Stimulated activated CD4-positive, alpha-beta T cell treated with anti-CD3 and anti-CD28 coated beads, Interleukin-1b, Interleukin-23, amount 100 ng/mL, for 24 hours (primary cell): Measurements from ENCODE around the gene MSX2.
"Not testable (repeated sequence)": the region's sequence is repeated elsewhere in the genome, so short reads cannot be mapped to it uniquely, and the experiment has no call there.

Source experiments
- DNase-seq, 4 experiments: peaks; one replicate each; pipeline ENCODE4 v3.0.0-alpha.2; 2020; ENCODE audit warnings: low read depth in 4 of 4, low spot score in 1 of 4

Gene MSX2

DNA sequence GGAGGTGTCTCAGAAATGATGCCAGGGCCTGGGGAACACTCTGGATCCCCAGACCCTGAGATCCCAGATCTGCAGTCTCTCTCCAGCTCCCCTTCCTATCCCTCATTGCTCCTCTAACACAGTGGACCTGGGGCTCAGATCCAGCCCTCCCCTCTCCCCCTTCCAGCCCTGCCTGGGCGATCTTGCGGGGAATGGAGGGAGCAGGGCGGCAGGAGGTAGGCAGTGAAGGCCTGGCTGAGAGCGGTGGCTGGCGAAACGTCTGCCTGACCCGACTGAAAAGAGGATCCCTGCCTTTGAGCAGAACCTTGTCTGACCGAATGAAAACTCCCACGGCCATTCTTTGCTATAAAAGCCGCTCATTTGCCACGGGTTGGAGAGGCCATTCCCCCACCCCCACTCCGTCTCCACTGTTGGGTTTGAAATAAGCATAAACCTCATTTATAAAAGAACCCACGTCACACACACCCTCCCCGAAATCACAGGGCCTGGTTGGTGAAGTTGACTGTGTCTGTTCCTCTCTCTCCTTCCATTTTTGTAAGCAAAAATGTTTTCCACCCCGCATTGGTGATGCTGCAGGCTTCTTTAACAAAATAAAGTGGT is 8.8 kb downstream of the MSX2 start:
- no peak for DNase-seq

DNA sequence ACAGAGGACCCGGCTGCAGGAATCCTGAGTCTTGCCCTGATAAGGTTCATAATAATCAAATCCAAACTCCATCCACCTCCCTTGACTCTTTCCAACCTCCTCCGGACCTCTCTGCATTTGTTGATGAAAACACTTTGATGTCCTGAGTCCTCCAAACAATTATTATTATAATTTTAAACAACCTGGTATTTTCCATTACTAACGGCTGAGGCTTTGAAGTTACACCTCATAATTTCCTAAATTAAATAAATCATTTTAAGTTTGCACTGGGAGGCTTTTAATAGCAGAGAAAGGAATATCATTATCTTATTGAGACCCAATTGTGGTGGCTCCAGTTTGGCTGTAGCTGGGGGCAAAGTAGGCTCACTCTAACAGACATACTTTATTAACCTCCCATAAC is 9.5 kb downstream of the MSX2 start:
- no peak for DNase-seq

DNA sequence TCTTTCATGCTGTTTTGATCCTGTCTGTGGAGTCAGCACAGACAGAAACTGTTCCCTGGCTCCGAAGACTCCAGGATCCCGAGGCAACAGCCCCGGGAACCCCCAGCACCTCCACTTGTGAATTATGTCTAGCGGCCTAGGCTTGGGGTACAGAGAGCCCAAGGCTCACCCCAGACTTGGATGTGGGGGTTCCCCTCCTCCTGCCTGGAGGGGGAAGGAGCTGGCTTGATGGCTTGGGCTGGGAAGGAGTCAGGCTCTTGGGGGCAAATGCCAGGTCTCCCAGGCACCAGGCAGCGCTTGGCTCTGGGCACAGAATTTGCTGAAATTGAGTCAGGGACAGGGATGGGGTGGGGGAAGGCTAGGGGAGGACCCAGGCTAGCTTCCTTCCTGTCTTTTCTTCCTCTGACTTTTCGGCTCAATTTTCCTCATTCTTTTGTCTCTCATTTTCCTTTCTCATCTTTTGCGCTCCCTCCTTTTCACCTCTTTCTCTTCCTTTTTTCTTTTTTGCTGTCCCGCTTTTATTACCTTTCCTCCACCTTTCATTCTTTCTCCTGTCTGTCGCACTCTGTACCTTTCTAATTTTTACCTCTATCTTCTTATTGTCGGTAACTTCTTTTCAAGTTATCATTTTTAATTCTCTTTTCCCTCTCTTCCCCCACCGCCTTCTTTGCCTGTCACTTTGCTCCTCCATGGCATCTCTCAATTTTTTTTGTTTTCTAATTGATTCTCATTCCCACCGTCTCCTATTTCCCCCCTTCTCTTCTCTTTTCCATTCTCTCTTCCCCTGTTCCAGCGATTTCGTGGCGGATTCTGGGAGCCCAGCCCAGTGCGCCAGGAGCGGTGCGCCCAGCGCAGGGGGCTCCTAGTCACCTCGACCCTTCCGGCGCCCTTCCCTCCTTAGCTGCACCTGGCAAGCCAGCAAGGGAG is 10.5 kb downstream of the MSX2 start:
- DNase-seq: no peak

DNA sequence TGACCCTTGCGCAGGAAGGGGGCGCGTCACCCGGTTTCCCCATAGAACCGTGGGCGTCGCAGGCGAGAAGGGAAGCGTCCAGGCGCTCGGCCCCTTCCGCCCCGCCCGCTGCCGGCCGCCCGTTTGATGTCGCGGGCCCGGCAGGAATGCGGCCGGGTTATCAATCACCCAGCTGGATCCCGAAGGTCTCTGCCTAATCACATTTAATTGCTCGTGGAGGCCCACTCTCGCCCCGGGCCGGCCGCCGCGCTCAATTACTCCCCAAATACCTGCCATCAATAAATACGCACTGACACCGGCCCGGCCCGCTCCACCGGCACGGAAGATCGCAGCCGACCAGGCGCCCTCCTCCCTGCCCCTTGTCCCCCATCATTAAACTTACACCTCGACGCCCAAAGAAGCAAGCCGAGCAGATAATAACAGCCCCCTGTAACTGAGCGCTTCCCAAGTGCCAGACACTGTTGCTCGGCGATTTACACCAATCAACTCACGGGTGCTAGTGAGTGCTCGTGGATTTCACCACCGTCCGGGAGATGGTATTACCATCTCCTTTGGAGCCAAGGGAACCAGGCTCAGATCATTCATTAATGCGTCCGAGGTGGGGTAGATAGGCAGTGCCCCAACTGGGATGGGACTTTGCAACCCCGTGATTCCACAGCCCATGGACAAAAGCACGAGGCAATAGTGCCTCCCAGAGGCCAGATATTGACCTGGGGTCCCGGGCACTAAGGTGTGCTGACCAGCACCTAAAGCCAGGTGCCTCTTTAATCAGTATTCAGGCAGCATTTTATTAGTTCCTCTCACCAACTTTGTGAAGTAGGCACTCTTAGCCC is 11.3 kb downstream of the MSX2 start:
- no peak for DNase-seq

- no peak for DNase-seq
Observed at GRCh38 chr5:174736331-174736721, 11.9 kb downstream of the MSX2 start.

GRCh38 chr5:174736777-174737176 is 12.4 kb downstream of the MSX2 start:
- no peak for DNase-seq

DNA sequence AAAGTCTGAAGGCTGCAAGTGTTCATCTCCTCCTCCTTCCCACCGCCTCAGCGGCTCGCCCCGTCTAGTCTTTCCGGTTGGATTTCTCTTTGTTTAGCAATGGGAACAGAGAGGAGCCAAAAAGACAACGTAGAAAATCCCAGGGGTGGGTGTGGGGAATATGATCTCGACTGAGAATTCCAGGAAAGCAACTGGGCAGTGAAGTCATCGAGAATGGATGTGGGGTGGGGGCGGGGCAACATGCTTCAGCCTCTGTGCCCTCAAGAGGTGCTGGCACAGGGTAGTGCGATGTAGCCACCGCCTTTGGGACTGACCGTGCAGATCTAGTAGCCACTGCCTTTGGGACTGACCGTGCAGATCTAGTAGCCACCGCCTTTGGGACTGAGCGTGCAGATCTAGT is 12.9 kb downstream of the MSX2 start:
- DNase-seq: no peak

DNA sequence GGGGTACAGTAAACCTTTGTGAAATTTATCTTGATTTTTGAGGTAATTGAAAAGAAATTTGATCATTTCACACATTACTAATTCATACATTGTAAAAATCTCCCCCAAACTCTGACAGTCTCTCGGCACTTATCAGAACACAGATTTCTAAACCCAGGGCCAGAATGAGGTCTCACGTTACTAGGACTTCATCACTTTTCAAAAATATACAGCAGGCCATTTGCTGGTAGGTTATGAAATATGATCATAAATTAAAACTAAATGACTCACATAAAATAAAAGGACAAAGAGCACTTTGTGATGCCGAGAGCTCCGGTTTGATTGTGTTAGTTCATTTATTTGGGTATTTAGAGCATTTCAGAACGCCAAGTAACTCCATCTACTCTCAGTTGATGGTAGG is 17.0 kb downstream of the MSX2 start:
- no peak for DNase-seq

GRCh38 chr5:174744896-174745295 is 20.5 kb downstream of the MSX2 start:
- no peak for DNase-seq

- DNase-seq: no peak
Observed at GRCh38 chr5:174745590-174746103, 21.3 kb downstream of the MSX2 start.

- no peak for DNase-seq
Observed at GRCh38 chr5:174750711-174751110, 26.3 kb downstream of the MSX2 start.

- DNase-seq: no peak
Observed at GRCh38 chr5:174751154-174752000, 27.0 kb downstream of the MSX2 start.

DNA sequence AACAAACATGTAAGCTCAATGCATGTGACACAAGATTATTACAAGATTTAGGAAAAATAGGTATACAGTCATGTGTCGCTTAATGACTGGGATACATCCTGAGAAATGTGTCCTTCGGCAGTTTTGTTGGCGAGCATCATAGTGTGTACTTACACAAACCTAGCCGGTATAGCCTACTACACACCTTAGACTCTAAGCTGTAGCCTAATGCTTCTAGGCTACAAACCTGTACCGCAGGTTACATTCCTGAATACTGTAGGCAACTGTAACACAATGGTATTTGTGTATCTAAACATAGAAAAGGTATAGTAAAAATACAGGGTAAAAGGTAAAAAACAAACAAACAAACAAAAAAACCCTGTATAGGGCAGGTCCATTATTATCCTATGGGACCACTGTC is 27.7 kb downstream of the MSX2 start:
- DNase-seq: no peak

DNA sequence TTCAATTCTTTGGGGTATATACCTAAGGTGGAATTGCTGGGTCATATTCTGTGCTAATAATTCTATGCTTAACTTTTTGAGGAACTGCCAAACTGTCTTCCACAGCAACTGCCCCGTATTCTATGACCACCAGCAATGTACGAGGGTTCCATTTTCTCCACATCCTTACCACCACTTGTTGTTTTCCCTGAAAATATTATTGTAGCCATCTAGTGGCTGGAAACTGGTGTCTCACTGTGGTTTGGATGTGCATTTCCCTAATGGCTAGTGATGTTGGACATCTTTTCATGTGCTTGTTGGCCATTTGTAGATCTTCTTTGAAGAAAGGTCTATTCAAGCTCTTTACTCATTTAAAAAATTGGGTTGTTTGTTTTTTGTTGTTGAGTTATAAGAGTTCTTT is 30.7 kb downstream of the MSX2 start:
- DNase-seq: no peak

DNA sequence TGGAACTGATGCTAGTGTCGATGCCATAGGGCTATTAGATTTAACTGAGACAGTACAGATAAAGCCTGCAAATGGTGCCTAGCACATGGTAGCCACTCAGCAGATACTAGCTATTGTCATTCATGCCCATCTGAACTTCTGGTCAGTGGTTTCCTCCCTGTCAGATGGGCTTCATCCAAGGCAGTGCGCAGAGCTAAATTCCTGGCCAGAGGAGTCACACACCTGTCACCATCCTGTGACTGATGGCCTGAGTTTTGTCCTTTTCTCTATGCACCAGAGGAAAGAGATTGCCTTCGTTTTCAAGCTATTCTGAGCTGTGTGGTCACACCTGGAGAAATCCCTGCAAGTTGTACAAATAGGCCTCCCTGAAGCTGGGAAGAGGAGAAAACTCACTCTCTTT is 34.7 kb downstream of the MSX2 start:
- DNase-seq: no peak

GRCh38 chr5:174760721-174761120 is 36.3 kb downstream of the MSX2 start:
- DNase-seq: no peak

DNA sequence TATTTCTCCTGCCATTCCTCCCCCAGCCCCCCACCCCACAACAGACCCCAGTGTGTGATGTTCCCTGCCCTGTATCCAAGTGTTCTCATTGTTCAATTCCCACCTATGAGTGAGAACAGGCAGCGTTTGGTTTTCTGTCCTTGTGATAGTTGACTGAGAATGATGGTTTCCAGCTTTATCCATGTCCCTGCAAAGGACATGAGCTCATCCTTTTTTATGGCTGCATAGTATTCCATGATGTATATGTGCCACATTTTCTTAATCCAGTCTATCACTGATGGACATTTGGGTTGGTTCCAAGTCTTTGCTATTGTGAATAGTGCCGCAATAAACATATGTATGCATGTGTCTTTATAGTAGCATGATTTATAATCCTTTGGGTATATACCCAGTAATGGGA is 37.0 kb downstream of the MSX2 start:
- DNase-seq: not testable (repeated sequence)

GRCh38 chr5:174764309-174764708 is 39.9 kb downstream of the MSX2 start:
- DNase-seq: no peak

DNA sequence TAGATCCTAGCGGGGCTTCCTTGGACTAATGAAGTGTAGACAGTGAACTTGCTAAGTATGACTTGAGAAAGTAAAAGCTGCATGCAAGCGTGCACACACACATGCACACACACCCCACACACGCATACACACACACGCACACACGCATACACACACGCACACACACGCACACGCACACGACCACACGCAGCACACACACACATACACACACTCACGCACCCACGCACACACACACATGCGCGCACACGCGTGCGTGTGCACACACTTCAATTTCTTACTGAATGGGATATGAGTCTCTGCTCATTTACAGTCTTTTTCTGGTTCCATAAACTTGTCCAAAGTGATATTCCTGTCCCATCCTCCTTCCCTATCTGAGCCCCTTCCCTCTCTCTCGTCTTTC is 41.2 kb downstream of the MSX2 start:
- no peak for DNase-seq

- DNase-seq: no peak
Observed at GRCh38 chr5:174767670-174768069, 43.3 kb downstream of the MSX2 start.

GRCh38 chr5:174769005-174769404 is 44.6 kb downstream of the MSX2 start:
- DNase-seq: no peak
